ENCODE measurements around the gene SLC51A.

GRCh38 chr3:196184881-196185280 is 31.5 kb upstream of the SLC51A start:
- TF ChIP-seq POLR2AphosphoS5 (IDR thresholded peaks at IDR 0.05) = no peak
- TF ChIP-seq CTCF (IDR thresholded peaks at IDR 0.05) = no peak
- TF ChIP-seq EP300 (IDR thresholded peaks at IDR 0.05) = no peak

Data from gastroesophageal sphincter (tissue), 3 donors.